ENCODE data around the gene PTBP1. TPM values are rescaled to one million over a fixed set of nuclear protein-coding genes. Genes with fewer than 3 reads are reported as not detected.

The PTBP1 gene
- total RNA-seq, 2 experiments from 2014 or later = 315 to 479 TPM

GRCh38 chr19:765179-765738 is 32.0 kb upstream of the PTBP1 start:
- H3K36me3 ChIP-seq (ENCODE audit: insufficient read depth, low read length) = no peaks in the 10 kb centered on the region
- intact Hi-C loops (cut with micrococcal nuclease; ENCODE audit: unreplicated experiment) = no loop called here
- no peaks in the 10 kb centered on the region for H3K9me2 ChIP-seq (ENCODE audit: insufficient read depth, low read length)
- no peak for DNase-seq (ENCODE audit: low spot score)
- no TSS peak for BruUV-seq (replicated peaks)
- H3K4me3 ChIP-seq (ENCODE audit: low read depth, low read length, poor library complexity, severe bottlenecking) = no peak overlapping the region
- no peak overlapping the region for H3K27ac ChIP-seq (ENCODE audit: low read depth, low read length, poor library complexity, severe bottlenecking)
- H3K9me3 ChIP-seq (ENCODE audit: low read length) = no peaks in the 10 kb centered on the region
- POLR2A ChIA-PET = no interaction called here
- H3K79me2 ChIP-seq (ENCODE audit: insufficient read depth, low read depth, low read length) = no peaks in the 10 kb centered on the region
- CTCF ChIA-PET (ENCODE audit: unreplicated experiment) = no interaction called here
- no peaks in the 10 kb centered on the region for H4K20me1 ChIP-seq (ENCODE audit: insufficient read depth, low read length)
- no peaks in the 10 kb centered on the region for H3K4me1 ChIP-seq (ENCODE audit: insufficient read depth, low read length, poor library complexity, severe bottlenecking)
- no peak overlapping the region for H2AFZ ChIP-seq (ENCODE audit: low read length)
- H3K4me2 ChIP-seq (ENCODE audit: low read length) = no peak overlapping the region
- TF ChIP-seq EZH2phosphoT487 (IDR thresholded peaks at IDR 0.05; ENCODE audit: borderline replicate concordance, low read depth, low read length) (no peak), CTCF (conservative IDR thresholded peaks at IDR 0.05; ENCODE audit: low read length) (no peak)

- H3K36me3 ChIP-seq (ENCODE audit: insufficient read depth, low read length) = no peaks in the 10 kb centered on the region
- H3K27ac ChIP-seq (ENCODE audit: low read depth, low read length, poor library complexity, severe bottlenecking) = no peak overlapping the region
- intact Hi-C loops (cut with micrococcal nuclease; ENCODE audit: unreplicated experiment) = no loop called here
- POLR2A ChIA-PET = no interaction called here
- H2AFZ ChIP-seq (ENCODE audit: low read length) = no peak overlapping the region
- no peaks in the 10 kb centered on the region for H3K79me2 ChIP-seq (ENCODE audit: insufficient read depth, low read depth, low read length)
- CTCF ChIA-PET (ENCODE audit: unreplicated experiment) = no interaction called here
- H3K9me2 ChIP-seq (ENCODE audit: insufficient read depth, low read length) = no peaks in the 10 kb centered on the region
- no peak overlapping the region for H3K4me2 ChIP-seq (ENCODE audit: low read length)
- H3K4me3 ChIP-seq (ENCODE audit: low read depth, low read length, poor library complexity, severe bottlenecking) = no peak overlapping the region
- no peaks in the 10 kb centered on the region for H4K20me1 ChIP-seq (ENCODE audit: insufficient read depth, low read length)
- no peak for TF ChIP-seq CTCF (conservative IDR thresholded peaks at IDR 0.05; ENCODE audit: low read length)
- no peak for DNase-seq (ENCODE audit: low spot score)
- BruUV-seq (replicated peaks) = no TSS peak
- no peaks in the 10 kb centered on the region for H3K4me1 ChIP-seq (ENCODE audit: insufficient read depth, low read length, poor library complexity, severe bottlenecking)
- H3K9me3 ChIP-seq (ENCODE audit: low read length) = no peaks in the 10 kb centered on the region
Measured at GRCh38 chr19:768424-768823, 28.8 kb upstream of the PTBP1 start.

- H3K9me3 ChIP-seq (ENCODE audit: low read length) = no peaks in the 10 kb centered on the region
- BruUV-seq (replicated peaks) = no TSS peak
- H2AFZ ChIP-seq (ENCODE audit: low read length) = no peak overlapping the region
- DNase-seq (ENCODE audit: low spot score) = no peak
- H3K4me3 ChIP-seq (ENCODE audit: low read depth, low read length, poor library complexity, severe bottlenecking) = no peak overlapping the region
- H3K4me2 ChIP-seq (ENCODE audit: low read length) = no peak overlapping the region
- no peaks in the 10 kb centered on the region for H4K20me1 ChIP-seq (ENCODE audit: insufficient read depth, low read length)
- no peaks in the 10 kb centered on the region for H3K9me2 ChIP-seq (ENCODE audit: insufficient read depth, low read length)
- intact Hi-C loops (cut with micrococcal nuclease; ENCODE audit: unreplicated experiment) = loop anchor here (1.0 to 2.0 kb wide), 3 partner anchors 93 to 213 kb away; no protein-coding TSS in a partner anchor
- H3K4me1 ChIP-seq (ENCODE audit: insufficient read depth, low read length, poor library complexity, severe bottlenecking) = no peaks in the 10 kb centered on the region
- H3K27ac ChIP-seq (ENCODE audit: low read depth, low read length, poor library complexity, severe bottlenecking) = no peak overlapping the region
- no peaks in the 10 kb centered on the region for H3K36me3 ChIP-seq (ENCODE audit: insufficient read depth, low read length)
- POLR2A ChIA-PET = no interaction called here
- TF ChIP-seq EZH2phosphoT487 (IDR thresholded peaks at IDR 0.05; ENCODE audit: borderline replicate concordance, low read depth, low read length) = no peak
- no peak for TF ChIP-seq CTCF (conservative IDR thresholded peaks at IDR 0.05; ENCODE audit: low read length)
- CTCF ChIA-PET (ENCODE audit: unreplicated experiment) = no interaction called here
- H3K79me2 ChIP-seq (ENCODE audit: insufficient read depth, low read depth, low read length) = no peaks in the 10 kb centered on the region
Measured at GRCh38 chr19:769616-770015, 27.6 kb upstream of the PTBP1 start.

Measured in OCI-LY7 (cell line).